Adrenal gland (tissue), 5 donors: ENCODE data around the gene ZNF652.

ENCODE experiments used
- CTCF ChIP-seq, 6 experiments: fragments of 450-650 bp in 4 of 6; fragments of 200-600 bp in 2 of 6; sonication (generic) in 1 of 6; IDR thresholded peaks; 1 replicate in 5 of 6; 2 replicates in 1 of 6; pipeline versions ENCODE4 v1.5.1 to v1.8.0; 2016 to 2021; ENCODE audit warnings: antibody characterized with exemption in 6 of 6, mild to moderate bottlenecking in 2 of 6, moderate library complexity in 1 of 6
- POLR2A ChIP-seq, 2 donors: fragments of 450-650 bp; IDR thresholded peaks; one replicate each; pipeline ENCODE4 v1.6.1; 2017; ENCODE audit warnings: antibody characterized with exemption in 2 of 2, mild to moderate bottlenecking in 2 of 2, moderate library complexity in 1 of 2
- donor health status: DM: no; HTN: no; CAD: no.

- TF ChIP-seq POLR2A (IDR thresholded peaks at IDR 0.05), result no peak
- no peak for TF ChIP-seq CTCF (IDR thresholded peaks at IDR 0.05)
Observed at GRCh38 chr17:49353607-49354006, 8.4 kb downstream of the ZNF652 start.
